Mucosa of stomach (tissue), 1 donor: ENCODE measurements around the gene SUPV3L1.
A peak's percentile ranks its signal among the peaks of the same experiment; 100 is the strongest.

Experiments
- H3K27me3 ChIP-seq: one replicate; pipeline ENCODE4 v1.7.0; 2013; ENCODE audit warnings: mild to moderate bottlenecking, low read length; ENCODE audit not compliant: control insufficient read depth, insufficient read depth
- H3K36me3 ChIP-seq: one replicate; pipeline ENCODE4 v1.7.0; 2013; ENCODE audit warnings: low read length; ENCODE audit not compliant: control insufficient read depth, insufficient read depth
- H3K4me1 ChIP-seq: one replicate; pipeline ENCODE4 v1.7.0; 2013; ENCODE audit warnings: mild to moderate bottlenecking, low read length; ENCODE audit not compliant: control insufficient read depth, insufficient read depth
- H3K4me3 ChIP-seq: one replicate; pipeline ENCODE4 v1.7.0; 2013; ENCODE audit warnings: low read length
- H3K9ac ChIP-seq: one replicate; pipeline ENCODE4 v1.7.0; 2013; ENCODE audit warnings: mild to moderate bottlenecking, low read length, moderate library complexity
- H3K9me3 ChIP-seq: one replicate; pipeline ENCODE4 v1.7.0; 2013; ENCODE audit warnings: mild to moderate bottlenecking, low read length, moderate library complexity; ENCODE audit not compliant: control insufficient read depth
- donor health status: Pancreatic carcinoma.

SUPV3L1 gene

DNA sequence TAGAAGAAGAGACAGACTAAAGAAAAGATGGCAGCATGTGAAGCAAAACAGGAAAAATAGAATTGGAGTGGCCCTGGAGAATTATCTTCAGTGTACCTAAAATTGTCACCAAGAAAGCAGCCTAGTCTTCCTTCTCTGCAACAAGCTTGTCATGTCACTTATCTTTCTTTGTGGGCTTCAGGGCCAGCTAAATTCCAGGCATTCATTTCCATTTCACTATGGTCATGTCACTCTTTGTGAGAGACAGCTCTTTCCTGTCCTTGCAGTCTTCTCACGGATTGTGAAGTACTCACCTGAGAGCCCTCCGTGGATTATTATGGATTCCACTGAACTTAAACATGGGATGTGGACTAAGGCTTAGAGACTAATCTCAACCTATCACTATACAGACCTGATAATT lies 31.1 kb downstream of the SUPV3L1 start:
- Histone ChIP-seq H3K36me3 (no peaks in the 10 kb centered on the region), H3K9me3 (no peaks in the 10 kb centered on the region), H3K27me3 (no peaks in the 10 kb centered on the region), H3K4me1 (peaks cover 3% of the 10 kb centered on the region), H3K4me3 (no peak overlapping the region), H3K9ac (no peak overlapping the region)

- peaks cover 3% of the 10 kb centered on the region for H3K4me1 ChIP-seq
- no peak overlapping the region for H3K4me3 ChIP-seq
- H3K36me3 ChIP-seq, result no peaks in the 10 kb centered on the region
- H3K9ac ChIP-seq, result no peak overlapping the region
- H3K27me3 ChIP-seq, result no peaks in the 10 kb centered on the region
- H3K9me3 ChIP-seq, result no peaks in the 10 kb centered on the region
These were observed 31.5 kb downstream of the SUPV3L1 start for GRCh38 chr10:69211524-69211923.

DNA sequence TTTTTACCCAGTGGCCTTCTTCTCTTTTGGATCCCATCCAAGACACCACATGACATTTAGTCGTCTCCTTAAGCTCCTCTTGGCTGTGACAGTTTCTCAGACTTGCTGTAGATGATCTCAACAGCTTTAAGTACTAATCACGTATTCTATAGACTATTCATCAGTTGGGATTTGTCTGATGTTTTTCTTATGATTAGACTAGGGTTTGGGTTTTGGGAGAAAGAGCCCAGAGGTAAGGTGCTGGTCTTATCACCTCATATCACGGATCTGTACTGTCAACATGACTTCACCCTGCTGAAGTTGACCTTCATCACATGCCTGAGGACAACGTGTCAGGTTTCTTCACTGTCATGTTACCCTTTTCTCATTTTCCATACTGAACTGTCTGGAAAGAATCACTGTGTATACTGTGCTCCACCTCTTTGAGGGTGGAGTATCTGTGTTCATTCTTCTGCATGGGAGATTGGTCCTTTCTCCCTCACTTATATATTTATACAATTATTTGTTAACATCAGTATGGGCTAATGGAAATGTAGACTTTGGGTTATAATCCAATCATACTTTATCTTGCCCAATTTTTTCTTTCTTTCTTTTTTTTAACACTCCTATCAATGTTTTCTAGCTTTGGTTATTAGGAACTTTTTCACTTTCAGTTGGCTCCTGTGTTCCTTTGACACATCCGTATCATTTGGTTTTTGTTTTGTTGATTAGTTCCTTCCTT lies 33.7 kb downstream of the SUPV3L1 start:
- no peaks in the 10 kb centered on the region for H3K9me3 ChIP-seq
- H3K4me1 ChIP-seq, result peaks cover 3% of the 10 kb centered on the region
- no peak overlapping the region for H3K9ac ChIP-seq
- no peak overlapping the region for H3K4me3 ChIP-seq
- no peaks in the 10 kb centered on the region for H3K27me3 ChIP-seq
- no peaks in the 10 kb centered on the region for H3K36me3 ChIP-seq

DNA sequence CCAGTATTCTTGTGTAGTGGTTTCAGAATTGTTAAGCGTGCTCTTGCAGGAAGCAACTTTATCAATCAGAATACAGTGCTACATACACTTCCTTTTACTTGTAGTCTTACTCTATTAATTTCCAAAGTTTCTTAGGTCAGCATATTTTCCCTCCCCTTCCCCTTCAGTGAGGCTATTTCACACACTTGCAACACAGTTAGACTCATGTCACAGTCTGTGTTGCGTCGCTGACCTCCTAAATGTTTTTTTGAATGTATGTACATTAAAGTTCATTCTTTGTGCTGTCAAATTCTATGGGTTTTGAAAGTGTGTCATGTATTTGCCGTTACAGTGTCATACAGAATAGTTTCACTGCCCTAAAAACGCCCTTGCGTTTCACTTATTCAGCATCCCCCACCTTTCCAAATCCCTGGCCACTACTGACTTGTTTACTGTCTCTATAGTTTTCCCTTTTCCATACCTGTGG lies 34.7 kb downstream of the SUPV3L1 start:
- H3K27me3 ChIP-seq, result no peaks in the 10 kb centered on the region
- H3K36me3 ChIP-seq, result no peaks in the 10 kb centered on the region

DNA sequence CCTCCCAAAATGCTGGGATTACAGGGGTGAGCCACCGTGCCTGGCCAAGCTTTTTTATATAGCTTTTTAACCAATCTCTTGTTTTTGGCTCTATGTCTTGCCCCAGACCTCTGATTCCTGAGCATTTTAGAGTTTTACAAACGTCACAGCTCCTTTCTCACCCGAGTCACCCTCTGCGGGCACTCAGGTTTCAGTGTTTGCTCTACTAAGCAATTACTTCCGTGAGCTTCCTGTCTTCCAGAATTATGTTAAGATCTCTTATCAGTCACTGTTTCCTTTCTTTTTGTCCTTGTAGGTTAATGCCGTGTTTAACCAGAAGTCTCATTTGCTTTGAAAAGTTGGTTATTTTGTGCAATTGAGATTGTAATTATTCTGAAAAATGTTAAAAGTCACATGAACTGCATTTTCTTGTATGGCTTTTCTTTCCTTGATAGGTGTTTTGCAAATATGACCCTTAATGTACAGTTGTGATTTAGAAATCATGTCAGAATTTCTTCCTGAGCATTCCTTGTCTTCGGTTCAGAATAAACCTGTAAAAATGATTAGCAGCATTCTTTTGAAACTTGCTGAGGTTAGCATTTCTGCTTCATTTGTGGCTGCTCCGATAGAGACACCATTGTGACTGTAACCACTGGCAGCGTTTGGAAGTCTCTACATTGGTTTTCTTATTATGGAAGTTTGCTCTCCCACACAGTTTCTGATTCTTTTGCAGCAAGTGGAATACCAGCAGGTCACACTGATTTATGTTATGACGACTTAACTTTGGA lies 35.6 kb downstream of the SUPV3L1 start:
- H3K9me3 ChIP-seq, result no peaks in the 10 kb centered on the region
- no peaks in the 10 kb centered on the region for H3K36me3 ChIP-seq
- H3K9ac ChIP-seq, result no peak overlapping the region
- H3K4me3 ChIP-seq, result no peak overlapping the region
- H3K27me3 ChIP-seq, result no peaks in the 10 kb centered on the region
- peaks cover 9% of the 10 kb centered on the region for H3K4me1 ChIP-seq

More for the DNA sequence above, 34.7 kb downstream of the SUPV3L1 start:
- no peak overlapping the region for H3K4me3 ChIP-seq
- H3K4me1 ChIP-seq, result peaks cover 4% of the 10 kb centered on the region
- H3K9ac ChIP-seq, result no peak overlapping the region
- H3K9me3 ChIP-seq, result no peaks in the 10 kb centered on the region

- H3K9me3 ChIP-seq, result no peaks in the 10 kb centered on the region
- H3K9ac ChIP-seq, result no peak overlapping the region
- no peaks in the 10 kb centered on the region for H3K27me3 ChIP-seq
- peaks cover 9% of the 10 kb centered on the region for H3K4me1 ChIP-seq
- no peak overlapping the region for H3K4me3 ChIP-seq
- H3K36me3 ChIP-seq, result no peaks in the 10 kb centered on the region
These were observed 36.6 kb downstream of the SUPV3L1 start for GRCh38 chr10:69216577-69217118.

GRCh38 chr10:69217119-69217754 lies 37.2 kb downstream of the SUPV3L1 start:
- no peak overlapping the region for H3K9ac ChIP-seq
- no peak overlapping the region for H3K4me3 ChIP-seq
- no peaks in the 10 kb centered on the region for H3K9me3 ChIP-seq
- H3K36me3 ChIP-seq, result no peaks in the 10 kb centered on the region
- H3K4me1 ChIP-seq, result peaks cover 15% of the 10 kb centered on the region
- no peaks in the 10 kb centered on the region for H3K27me3 ChIP-seq

- H3K4me3 ChIP-seq, result no peak overlapping the region
- no peaks in the 10 kb centered on the region for H3K36me3 ChIP-seq
- no peaks in the 10 kb centered on the region for H3K27me3 ChIP-seq
- H3K4me1 ChIP-seq, result peaks cover 21% of the 10 kb centered on the region
- H3K9ac ChIP-seq, result no peak overlapping the region
- no peaks in the 10 kb centered on the region for H3K9me3 ChIP-seq
These were observed 38.8 kb downstream of the SUPV3L1 start for GRCh38 chr10:69218831-69219230.

DNA sequence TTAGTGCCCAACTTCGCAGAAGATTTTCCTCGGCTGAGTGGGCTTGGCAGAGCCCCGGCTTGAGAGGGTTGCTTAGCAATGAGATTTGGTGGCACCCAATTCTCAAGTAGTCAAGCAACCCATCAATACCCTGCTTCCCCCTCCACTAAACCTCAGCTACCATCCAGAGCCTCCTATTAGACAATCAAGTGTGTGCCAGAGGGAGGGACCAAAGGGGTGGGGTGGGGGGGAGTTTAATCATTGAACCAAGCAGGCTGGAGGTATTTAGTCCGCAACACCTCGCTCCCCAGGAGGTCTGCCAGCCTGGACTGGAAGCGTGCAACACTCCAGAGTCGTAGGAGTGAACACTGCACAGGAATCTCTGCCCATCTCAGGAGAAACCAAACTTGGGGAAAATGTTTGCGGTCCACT lies 40.0 kb downstream of the SUPV3L1 start, which contains the start of gene HKDC1:
TSS of gene HKDC1 (plus strand) at position 292 of the 411 bp plus-strand sequence. CDS start at position 396, 104 bp downstream.
- H3K9ac ChIP-seq, result no peak within 1 kb of the TSS
- peaks cover 21% of the 10 kb centered on the region for H3K4me1 ChIP-seq
- no peaks in the 10 kb centered on the region for H3K9me3 ChIP-seq
- no peaks in the 10 kb centered on the region for H3K27me3 ChIP-seq
- no peaks in the 10 kb centered on the region for H3K36me3 ChIP-seq
- H3K4me3 ChIP-seq, result no peak within 1 kb of the TSS

DNA sequence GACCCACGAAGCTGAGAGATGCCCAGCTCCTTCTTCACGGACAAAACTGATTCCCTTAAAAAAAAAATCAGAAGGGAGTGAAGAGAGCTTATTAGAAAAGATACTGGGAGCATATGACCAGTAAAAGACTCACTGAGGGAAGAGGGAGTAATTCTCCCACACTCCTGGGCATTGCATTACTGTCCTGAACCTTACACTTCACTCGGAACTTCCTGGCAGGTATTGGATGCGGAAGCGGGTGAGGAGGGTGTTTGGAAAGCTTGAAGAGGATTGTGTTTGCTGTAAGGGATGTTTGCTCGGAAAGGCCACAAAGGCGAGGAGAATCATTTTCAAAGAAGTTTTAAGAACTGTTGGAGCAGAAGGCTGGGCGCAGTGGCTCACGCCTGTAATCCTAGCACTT lies 40.5 kb downstream of the SUPV3L1 start:
- H3K9ac ChIP-seq, result no peak overlapping the region
- no peaks in the 10 kb centered on the region for H3K9me3 ChIP-seq
- H3K36me3 ChIP-seq, result no peaks in the 10 kb centered on the region
- no peak overlapping the region for H3K4me3 ChIP-seq
- H3K4me1 ChIP-seq, result peaks cover 21% of the 10 kb centered on the region
- H3K27me3 ChIP-seq, result no peaks in the 10 kb centered on the region

DNA sequence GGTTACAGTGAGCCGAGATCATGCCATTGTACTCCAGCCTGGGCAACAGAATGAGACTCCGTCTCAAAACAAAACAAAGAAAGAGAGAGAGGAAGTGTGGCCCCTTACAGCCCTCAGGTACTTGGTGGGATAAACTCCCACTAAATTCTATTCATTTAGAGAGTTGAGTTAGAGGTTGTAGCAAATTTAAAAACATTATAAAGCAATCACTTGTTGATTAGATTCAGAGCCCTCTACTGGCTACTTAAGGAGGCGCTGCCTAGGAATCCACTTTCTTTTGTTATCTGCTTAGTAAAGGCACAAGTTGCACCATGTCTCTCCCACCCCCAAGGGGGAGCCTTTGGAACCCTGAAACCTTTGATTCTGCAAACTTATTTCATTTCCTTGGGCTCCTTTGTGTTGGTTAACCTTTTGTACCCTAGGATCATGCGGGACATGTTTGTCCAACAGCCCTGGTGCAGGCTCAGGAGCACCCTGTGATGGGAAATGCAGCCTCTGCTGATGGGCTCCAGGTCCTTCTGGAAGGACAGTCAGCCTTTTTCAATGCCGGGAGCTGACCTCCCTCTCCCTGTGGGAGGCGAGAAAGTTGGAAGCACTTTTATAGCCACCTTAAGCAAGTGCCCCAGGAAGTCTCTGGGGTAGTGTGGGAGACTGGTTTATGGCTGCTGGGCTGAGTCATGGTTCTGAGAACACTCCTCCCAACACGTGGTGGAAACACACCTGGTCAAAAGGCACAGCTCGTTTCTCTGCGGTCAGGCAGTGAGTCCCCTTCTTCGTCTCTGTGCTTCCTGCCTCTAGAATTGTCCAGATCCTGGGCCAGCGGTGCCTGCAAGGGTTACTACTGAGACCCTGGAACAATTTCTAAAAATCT lies 42.4 kb downstream of the SUPV3L1 start:
- Histone ChIP-seq H3K4me3 (peak overlapping the region; percentile 7), H3K36me3 (no peaks in the 10 kb centered on the region), H3K4me1 (peaks cover 25% of the 10 kb centered on the region), H3K27me3 (no peaks in the 10 kb centered on the region), H3K9ac (peak overlapping the region; percentile 36), H3K9me3 (no peaks in the 10 kb centered on the region)
